Endothelial cell of umbilical vein (primary cell): ENCODE results near the gene MRGPRF. TPM values are rescaled to one million over a fixed set of nuclear protein-coding genes. Genes with fewer than 3 reads are reported as not detected.

Experiments used
- BruUV-seq: library from RNA; stranded (reverse); fragments of 400-500 nt; replicated peaks from 2 replicates; lab custom pipeline; 2021; lab: Mats Ljungman, UMichigan
- CTCF ChIA-PET: fragments of 300-600, 350-600 bp; sonication (Branson Sonifier 250); formaldehyde crosslinking; loops from one replicate; lab custom pipeline; 2021; ENCODE audit warnings: antibody characterized with exemption, inconsistent platforms; lab: Charles Lee
- POLR2A ChIA-PET: fragments of 300-600, 350-600 bp; sonication (Branson Sonifier 250); formaldehyde crosslinking; loops from one replicate; lab custom pipeline; 2021; ENCODE audit warnings: antibody characterized with exemption, inconsistent platforms; lab: Charles Lee
- DNase-seq: peaks from one replicate; pipeline ENCODE4 v3.0.0-alpha.2; 2011; ENCODE audit warnings: low read depth, low spot score
- FAIRE-seq: peaks from 2 replicates; lab custom pipeline; 2011; peaks lifted over from hg19 to GRCh38; lab: Jason Lieb, UNC
- H2AFZ ChIP-seq: 2 replicates; pipeline ENCODE4 v1.6.0; 2012; ENCODE audit warnings: low read depth, low read length, control low read depth, inconsistent platforms
- H3K27ac ChIP-seq: 2 replicates; pipeline ENCODE4 v1.5.1; 2011; ENCODE audit warnings: low read depth, mild to moderate bottlenecking, control low read depth, low read length, moderate library complexity; ENCODE audit not compliant: insufficient read depth
- H3K27me3 ChIP-seq, 2 experiments: 2 replicates each; pipeline versions ENCODE4 v1.6.0 to v1.6.1; 2011; ENCODE audit warnings: low read length in 2 of 2, mixed read lengths in 1 of 2; ENCODE audit not compliant: control insufficient read depth in 2 of 2, insufficient read depth in 2 of 2
- H3K36me3 ChIP-seq, 2 experiments: 2 replicates in 1 of 2; 3 replicates in 1 of 2; pipeline ENCODE4 v1.5.1; 2011; ENCODE audit warnings: low read length in 2 of 2, mild to moderate bottlenecking in 1 of 2, moderate library complexity in 1 of 2; ENCODE audit not compliant: control insufficient read depth in 2 of 2, insufficient read depth in 2 of 2; ENCODE audit errors: extremely low read depth in 1 of 2
- H3K4me1 ChIP-seq: 3 replicates; pipeline ENCODE4 v1.5.1; 2011; ENCODE audit warnings: mild to moderate bottlenecking, low read length; ENCODE audit not compliant: control insufficient read depth, insufficient read depth; ENCODE audit errors: extremely low read depth
- H3K4me2 ChIP-seq: 2 replicates; pipeline ENCODE4 v1.6.1; 2011; ENCODE audit warnings: low read length, control low read depth, mixed read lengths; ENCODE audit not compliant: insufficient read depth
- H3K4me3 ChIP-seq, 3 experiments: fragments of 200-600 bp in 1 of 3; sonication (generic), shearing (Covaris generic) in 1 of 3; replicated peaks in 1 of 3; 2 replicates each; pipeline ENCODE4 v1.5.1; 2011 to 2016; ENCODE audit warnings: control low read depth in 3 of 3, low read length in 3 of 3, mild to moderate bottlenecking in 2 of 3, inconsistent platforms in 1 of 3, low read depth in 1 of 3, moderate library complexity in 1 of 3; ENCODE audit not compliant: insufficient read depth in 1 of 3
- H3K79me2 ChIP-seq: 2 replicates; pipeline ENCODE4 v1.6.0; 2012; ENCODE audit warnings: low read length, inconsistent platforms; ENCODE audit not compliant: control insufficient read depth, insufficient read depth
- H3K9ac ChIP-seq: replicated peaks from 2 replicates; pipeline ENCODE3; 2011; ENCODE audit warnings: low read length, control low read depth; ENCODE audit not compliant: insufficient read depth; ENCODE audit errors: extremely low read depth
- H3K9me1 ChIP-seq: replicated peaks from 3 replicates; pipeline ENCODE4 v1.6.0; 2011; ENCODE audit warnings: mild to moderate bottlenecking, low read length; ENCODE audit not compliant: control insufficient read depth, insufficient read depth; ENCODE audit errors: extremely low read depth
- H3K9me3 ChIP-seq: replicated peaks from 2 replicates; pipeline ENCODE4 v1.5.1; 2012; ENCODE audit warnings: low read length, inconsistent platforms; ENCODE audit not compliant: control insufficient read depth, insufficient read depth
- H4K20me1 ChIP-seq: replicated peaks from 2 replicates; pipeline ENCODE3; 2011; ENCODE audit warnings: mild to moderate bottlenecking, low read length; ENCODE audit not compliant: control insufficient read depth, insufficient read depth; ENCODE audit errors: extremely low read depth
- CTCF ChIP-seq, 2 donors: IDR thresholded peaks; 1 replicate in 1 of 2; 2 replicates in 1 of 2; pipeline ENCODE4 v1.5.1; 2011; ENCODE audit warnings: low read length in 2 of 2, mild to moderate bottlenecking in 2 of 2, moderate library complexity in 2 of 2, control low read depth in 1 of 2, inconsistent platforms in 1 of 2, low read depth in 1 of 2; ENCODE audit not compliant: insufficient read depth in 1 of 2; ENCODE audit errors: extremely low read depth in 1 of 2
- EZH2 ChIP-seq: IDR thresholded peaks from 2 replicates; pipeline ENCODE4 v1.6.1; 2012; ENCODE audit warnings: borderline replicate concordance, low read depth, mild to moderate bottlenecking, moderate library complexity, low read length, inconsistent platforms; ENCODE audit not compliant: severe bottlenecking
- FOS ChIP-seq: IDR thresholded peaks from 2 replicates; pipeline ENCODE4 v1.6.1; 2011; ENCODE audit warnings: mild to moderate bottlenecking, low read length, moderate library complexity, borderline replicate concordance; ENCODE audit not compliant: insufficient read depth
- GATA2 ChIP-seq: IDR thresholded peaks from 2 replicates; pipeline ENCODE4 v1.7.0; 2011; ENCODE audit warnings: low read depth, mild to moderate bottlenecking, moderate library complexity, mixed read lengths, low read length; ENCODE audit not compliant: insufficient read length, insufficient read depth
- JUN ChIP-seq: IDR thresholded peaks from 2 replicates; pipeline ENCODE4 v1.6.1; 2011; ENCODE audit warnings: borderline replicate concordance, low read depth; ENCODE audit not compliant: insufficient read length, insufficient read depth
- MYC ChIP-seq: IDR thresholded peaks from one replicate; pipeline ENCODE4 v1.6.1; 2011; ENCODE audit warnings: mild to moderate bottlenecking, low read depth, low read length
- POLR2A ChIP-seq: IDR thresholded peaks from 2 replicates; pipeline ENCODE4 v1.6.1; 2012; ENCODE audit warnings: low read depth, mild to moderate bottlenecking, control low read depth, low read length
- POLR2AphosphoS5 ChIP-seq: IDR thresholded peaks from 2 replicates; pipeline ENCODE4 v1.6.1; 2012; ENCODE audit warnings: low read depth, mild to moderate bottlenecking, control low read depth, low read length, moderate library complexity; ENCODE audit not compliant: insufficient read depth
- dilution Hi-C: fragments of 300-500 bp; cut with MboI; formaldehyde crosslinking; loops from one replicate; pipeline ENCODE4 v1.15.0; 2019; ENCODE audit warnings: low sequenced_read_pairs; ENCODE audit not compliant: extremely low pct_ligation_motif_present
- intact Hi-C: fragments of 100-400 bp; cut with micrococcal nuclease; formaldehyde crosslinking; loops from one replicate; pipeline ENCODE4 v1.10.0; 2022
- polyA plus RNA-seq, 4 experiments: library from polyadenylated mRNA; depleted of rRNA in 3 of 4; stranded (reverse) in 3 of 4; unstranded in 1 of 4; fragments of >200 nt; gene quantifications; 2 replicates each; pipeline versions ENCODE4 v1.2.1 to v1.2.3, GENCODE V29; 2011 to 2012; ENCODE audit warnings: missing spikeins in 1 of 4
- total RNA-seq: library from RNA; stranded (reverse); gene quantifications from 2 replicates; pipeline ENCODE4 v1.2.3, GENCODE V29; 2021

Gene MRGPRF
- total and polyA plus RNA-seq, 2 donors (not counting 3 experiments of a cell fraction or from before 2014, with no cell fraction given) = not detected

GRCh38 chr11:68961245-68961644 is 51.8 kb downstream of the MRGPRF start:
- H3K36me3 ChIP-seq = no peaks in the 10 kb centered on the region
- TF ChIP-seq EZH2 (no peak), GATA2 (no peak), JUN (no peak), FOS (no peak), POLR2A (no peak), CTCF (IDR thresholded peaks at IDR 0.05; ENCODE audit: extremely low read depth in 1 of 2, insufficient read depth in 1 of 2, low read depth in 1 of 2, low read length in 2 of 2) (no peak), MYC (no peak), POLR2AphosphoS5 (no peak)
- no peaks in the 10 kb centered on the region for H3K79me2 ChIP-seq
- DNase-seq = no peak
- H3K9me3 ChIP-seq = no peaks in the 10 kb centered on the region
- peaks cover 1 to 3% of the 10 kb centered on the region in 2 experiments for H3K27me3 ChIP-seq
- intact Hi-C loops = no loop called here
- no peak overlapping the region for H2AFZ ChIP-seq
- no peaks in the 10 kb centered on the region for H3K9me1 ChIP-seq
- H3K4me1 ChIP-seq = no peaks in the 10 kb centered on the region
- ChIA-PET CTCF (no interaction called here), POLR2A (no interaction called here)
- no TSS peak for BruUV-seq
- no peaks in the 10 kb centered on the region for H4K20me1 ChIP-seq
- no peak overlapping the region for H3K9ac ChIP-seq
- no peak overlapping the region for H3K4me2 ChIP-seq
- H3K27ac ChIP-seq = no peak overlapping the region
- no peak for FAIRE-seq
- no peak overlapping the region for H3K4me3 ChIP-seq
- dilution Hi-C loops = no loop called here
